Prostate gland (tissue), 2 donors: Measurements from ENCODE around the gene CXCL11.
"Not testable (repeated sequence)": the region's sequence is repeated elsewhere in the genome, so short reads cannot be mapped to it uniquely, and the experiment has no call there.

Experiments
- CTCF ChIP-seq, 4 experiments: fragments of 200-600 bp in 2 of 4; fragments of 450-650 bp in 2 of 4; sonication (generic) in 2 of 4; IDR thresholded peaks; 1 replicate in 3 of 4; 2 replicates in 1 of 4; pipeline ENCODE4 v1.5.1; 2016 to 2019; ENCODE audit warnings: antibody characterized with exemption in 4 of 4, mild to moderate bottlenecking in 2 of 4, moderate library complexity in 2 of 4
- POLR2A ChIP-seq: fragments of 450-650 bp; IDR thresholded peaks from one replicate; pipeline ENCODE4 v1.6.1; 2016; ENCODE audit warnings: antibody characterized with exemption, mild to moderate bottlenecking

- not testable (repeated sequence) for TF ChIP-seq CTCF (IDR thresholded peaks at IDR 0.05); POLR2A
These were observed 7.4 kb upstream of the CXCL11 start for GRCh38 chr4:76043306-76043705.
